ENCODE measurements around the gene WWC2.

Gene WWC2

GRCh38 chr4:183362036-183362435 lies 263.0 kb downstream of the WWC2 start:
- DNase-seq, result no peak

DNA sequence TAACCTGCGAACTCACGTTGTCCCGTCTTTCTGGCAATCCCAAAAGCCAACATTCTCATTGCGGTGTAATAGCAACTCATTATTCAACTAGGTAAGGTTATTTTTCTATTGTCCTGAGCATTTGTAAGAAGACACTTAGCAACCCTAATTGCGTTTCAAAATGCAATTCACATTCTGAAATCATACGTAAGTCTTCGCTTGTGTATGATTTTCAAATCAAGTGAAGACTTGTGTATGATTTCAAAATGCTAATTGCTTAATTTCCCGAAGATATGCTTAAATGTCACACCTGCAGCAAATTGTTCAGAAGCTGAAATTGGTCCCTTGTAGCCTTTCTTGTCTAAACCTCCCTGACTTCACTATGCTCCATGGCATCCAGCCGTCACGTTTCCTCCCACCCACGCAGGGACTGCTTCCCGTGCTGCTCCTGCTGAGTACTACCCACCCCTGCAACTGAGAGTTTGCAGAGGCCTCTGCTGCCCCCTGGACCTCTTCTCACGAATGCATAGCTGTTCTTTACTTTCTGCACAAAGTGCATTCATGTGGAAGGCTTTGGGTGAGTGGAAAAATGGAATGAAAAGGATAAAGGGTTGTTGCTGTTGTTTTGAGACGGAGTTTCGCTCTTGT lies 264.0 kb downstream of the WWC2 start:
- no peak for DNase-seq

DNA sequence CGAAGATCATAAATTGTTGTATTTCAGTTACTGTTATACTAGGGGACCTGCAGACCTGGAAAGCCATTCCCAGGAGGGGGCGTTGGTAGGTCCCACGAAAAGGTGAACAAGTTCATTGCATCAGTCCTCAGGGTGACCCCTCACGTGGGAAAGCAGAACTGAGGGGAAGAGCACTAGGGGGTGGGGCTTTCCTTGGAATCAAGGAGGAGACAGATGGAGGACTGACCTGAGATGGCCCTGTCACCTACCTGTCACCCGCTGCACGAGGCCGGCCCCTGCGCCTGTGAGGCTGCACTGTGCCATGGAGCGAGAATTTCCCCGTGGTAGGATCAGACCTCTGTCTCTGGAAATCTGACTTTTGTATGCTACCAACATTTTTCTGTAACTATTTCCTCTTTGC lies 265.0 kb downstream of the WWC2 start:
- no peak for DNase-seq

DNA sequence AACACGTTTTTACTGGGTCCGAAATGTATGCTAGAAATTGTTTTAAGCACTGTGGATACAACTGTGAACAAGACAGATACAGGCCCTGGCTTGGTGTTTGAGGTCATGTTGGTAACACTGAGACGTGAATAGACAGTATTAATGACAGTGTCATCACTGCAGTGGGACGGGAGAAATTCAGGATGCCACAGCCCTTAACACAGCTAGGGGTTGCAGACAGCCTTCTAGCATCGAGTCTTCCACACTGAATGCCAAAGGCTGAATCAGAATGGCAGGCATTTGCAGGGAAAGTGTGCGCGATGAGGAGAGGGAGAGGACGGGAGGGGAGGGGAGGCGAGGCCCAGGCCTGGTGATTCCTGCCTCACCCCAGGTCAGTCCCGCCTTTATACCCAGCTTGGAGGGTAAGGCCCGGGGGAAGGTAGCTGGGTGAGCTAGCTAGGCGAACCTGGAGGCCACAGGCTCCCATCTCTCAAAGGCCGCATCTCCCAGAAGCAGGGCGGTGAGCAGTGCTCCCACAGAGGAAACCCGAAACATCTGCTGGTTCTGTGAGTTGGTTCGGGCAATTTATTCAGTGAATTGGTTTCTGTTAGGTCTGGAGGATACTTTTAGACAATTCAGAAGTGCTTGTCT lies 267.3 kb downstream of the WWC2 start:
- DNase-seq, result no peak

GRCh38 chr4:183369073-183369472 lies 270.0 kb downstream of the WWC2 start:
- no peak for DNase-seq

Measured in GOT3 (cell line).